ENCODE results near the gene PF4V1.

Gene PF4V1

DNA sequence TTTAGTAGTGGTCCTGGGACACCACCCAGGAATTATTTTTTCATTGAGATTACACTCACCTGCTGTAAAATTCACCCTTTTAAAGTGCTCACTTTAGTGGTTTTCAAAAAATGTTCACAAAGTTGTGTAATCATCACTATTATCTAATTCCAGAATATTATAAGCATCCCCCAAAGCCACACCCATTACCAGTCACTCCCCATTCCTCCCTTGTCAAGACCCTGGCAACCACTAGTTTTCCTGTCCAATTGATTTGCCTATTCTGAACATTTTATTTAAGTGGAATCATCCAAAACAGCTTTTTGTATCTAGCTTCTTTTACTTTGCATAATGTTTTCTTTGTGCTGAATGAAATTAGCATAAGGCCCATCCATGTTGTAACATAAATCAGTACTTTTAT is 29.3 kb upstream of the PF4V1 start:
- H3K27ac ChIP-seq (ENCODE audit: extremely low read depth, low read depth, low read length) = no peak overlapping the region
- no peaks in the 10 kb centered on the region for H3K9me3 ChIP-seq (ENCODE audit: control insufficient read depth, insufficient read depth, low read depth, low read length)

DNA sequence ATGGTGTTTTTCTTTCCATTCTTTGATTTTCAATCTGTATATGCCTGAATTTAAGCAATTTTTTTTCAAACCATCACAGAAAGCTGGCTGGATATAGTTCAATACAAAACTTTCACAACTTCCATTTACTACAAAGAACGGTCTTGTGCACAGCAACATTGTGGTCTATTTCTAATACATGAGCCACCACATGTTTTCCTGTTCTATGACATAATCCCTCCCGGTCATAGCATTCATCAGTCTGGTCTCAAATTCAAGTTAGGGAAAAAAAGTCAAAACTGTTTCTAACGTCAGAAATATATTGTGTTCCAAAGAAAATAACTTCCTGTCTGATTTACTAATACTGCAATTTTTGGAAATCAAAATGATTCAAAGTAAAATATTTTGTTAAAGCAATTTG is 24.1 kb upstream of the PF4V1 start:
- no peaks in the 10 kb centered on the region for H3K4me1 ChIP-seq (ENCODE audit: control insufficient read depth, insufficient read depth, low read length)
- CTCF ChIA-PET = interaction anchor here (0.7 kb wide), 1 partner anchor 18 kb away, joined by 3 read pairs; no protein-coding TSS in a partner anchor
- H3K4me3 ChIP-seq (ENCODE audit: low read depth, low read length) = no peak overlapping the region
- H3K27ac ChIP-seq (ENCODE audit: extremely low read depth, low read depth, low read length) = no peak overlapping the region
- POLR2A ChIA-PET = no interaction called here
- H3K9me3 ChIP-seq (ENCODE audit: control insufficient read depth, insufficient read depth, low read depth, low read length) = no peaks in the 10 kb centered on the region
- TF ChIP-seq YY1 (tag by site-specific recombination; IDR thresholded peaks at IDR 0.05) (no peak), ZFP3 (tag by site-specific recombination; IDR thresholded peaks at IDR 0.05; ENCODE audit: low read depth) (no peak), HOXA7 (CRISPR knock-in tag; IDR thresholded peaks at IDR 0.05; ENCODE audit: borderline replicate concordance) (no peak), ZNF175 (tag by site-specific recombination; IDR thresholded peaks at IDR 0.05) (no peak), ZNF843 (tag by site-specific recombination; IDR thresholded peaks at IDR 0.05) (no peak), TCF7L2 (IDR thresholded peaks at IDR 0.05; ENCODE audit: borderline replicate concordance, low read depth, low read length) (no peak)
- TF ChIP-seq, protein P1, sequence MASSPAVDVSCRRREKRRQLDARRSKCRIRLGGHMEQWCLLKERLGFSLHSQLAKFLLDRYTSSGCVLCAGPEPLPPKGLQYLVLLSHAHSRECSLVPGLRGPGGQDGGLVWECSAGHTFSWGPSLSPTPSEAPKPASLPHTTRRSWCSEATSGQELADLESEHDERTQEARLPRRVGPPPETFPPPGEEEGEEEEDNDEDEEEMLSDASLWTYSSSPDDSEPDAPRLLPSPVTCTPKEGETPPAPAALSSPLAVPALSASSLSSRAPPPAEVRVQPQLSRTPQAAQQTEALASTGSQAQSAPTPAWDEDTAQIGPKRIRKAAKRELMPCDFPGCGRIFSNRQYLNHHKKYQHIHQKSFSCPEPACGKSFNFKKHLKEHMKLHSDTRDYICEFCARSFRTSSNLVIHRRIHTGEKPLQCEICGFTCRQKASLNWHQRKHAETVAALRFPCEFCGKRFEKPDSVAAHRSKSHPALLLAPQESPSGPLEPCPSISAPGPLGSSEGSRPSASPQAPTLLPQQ (tag by site-specific recombination; IDR thresholded peaks at IDR 0.05) = no peak
- TF ChIP-seq, protein P2, sequence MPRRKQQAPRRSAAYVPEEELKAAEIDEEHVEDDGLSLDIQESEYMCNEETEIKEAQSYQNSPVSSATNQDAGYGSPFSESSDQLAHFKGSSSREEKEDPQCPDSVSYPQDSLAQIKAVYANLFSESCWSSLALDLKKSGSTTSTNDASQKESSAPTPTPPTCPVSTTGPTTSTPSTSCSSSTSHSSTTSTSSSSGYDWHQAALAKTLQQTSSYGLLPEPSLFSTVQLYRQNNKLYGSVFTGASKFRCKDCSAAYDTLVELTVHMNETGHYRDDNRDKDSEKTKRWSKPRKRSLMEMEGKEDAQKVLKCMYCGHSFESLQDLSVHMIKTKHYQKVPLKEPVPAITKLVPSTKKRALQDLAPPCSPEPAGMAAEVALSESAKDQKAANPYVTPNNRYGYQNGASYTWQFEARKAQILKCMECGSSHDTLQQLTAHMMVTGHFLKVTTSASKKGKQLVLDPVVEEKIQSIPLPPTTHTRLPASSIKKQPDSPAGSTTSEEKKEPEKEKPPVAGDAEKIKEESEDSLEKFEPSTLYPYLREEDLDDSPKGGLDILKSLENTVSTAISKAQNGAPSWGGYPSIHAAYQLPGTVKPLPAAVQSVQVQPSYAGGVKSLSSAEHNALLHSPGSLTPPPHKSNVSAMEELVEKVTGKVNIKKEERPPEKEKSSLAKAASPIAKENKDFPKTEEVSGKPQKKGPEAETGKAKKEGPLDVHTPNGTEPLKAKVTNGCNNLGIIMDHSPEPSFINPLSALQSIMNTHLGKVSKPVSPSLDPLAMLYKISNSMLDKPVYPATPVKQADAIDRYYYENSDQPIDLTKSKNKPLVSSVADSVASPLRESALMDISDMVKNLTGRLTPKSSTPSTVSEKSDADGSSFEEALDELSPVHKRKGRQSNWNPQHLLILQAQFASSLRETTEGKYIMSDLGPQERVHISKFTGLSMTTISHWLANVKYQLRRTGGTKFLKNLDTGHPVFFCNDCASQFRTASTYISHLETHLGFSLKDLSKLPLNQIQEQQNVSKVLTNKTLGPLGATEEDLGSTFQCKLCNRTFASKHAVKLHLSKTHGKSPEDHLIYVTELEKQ (tag by site-specific recombination; IDR thresholded peaks at IDR 0.05; ENCODE audit: borderline replicate concordance) = no peak
- TF ChIP-seq, protein P3, sequence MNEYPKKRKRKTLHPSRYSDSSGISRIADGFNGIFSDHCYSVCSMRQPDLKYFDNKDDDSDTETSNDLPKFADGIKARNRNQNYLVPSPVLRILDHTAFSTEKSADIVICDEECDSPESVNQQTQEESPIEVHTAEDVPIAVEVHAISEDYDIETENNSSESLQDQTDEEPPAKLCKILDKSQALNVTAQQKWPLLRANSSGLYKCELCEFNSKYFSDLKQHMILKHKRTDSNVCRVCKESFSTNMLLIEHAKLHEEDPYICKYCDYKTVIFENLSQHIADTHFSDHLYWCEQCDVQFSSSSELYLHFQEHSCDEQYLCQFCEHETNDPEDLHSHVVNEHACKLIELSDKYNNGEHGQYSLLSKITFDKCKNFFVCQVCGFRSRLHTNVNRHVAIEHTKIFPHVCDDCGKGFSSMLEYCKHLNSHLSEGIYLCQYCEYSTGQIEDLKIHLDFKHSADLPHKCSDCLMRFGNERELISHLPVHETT (tag by site-specific recombination; IDR thresholded peaks at IDR 0.05) = no peak
- TF ChIP-seq, protein P4, sequence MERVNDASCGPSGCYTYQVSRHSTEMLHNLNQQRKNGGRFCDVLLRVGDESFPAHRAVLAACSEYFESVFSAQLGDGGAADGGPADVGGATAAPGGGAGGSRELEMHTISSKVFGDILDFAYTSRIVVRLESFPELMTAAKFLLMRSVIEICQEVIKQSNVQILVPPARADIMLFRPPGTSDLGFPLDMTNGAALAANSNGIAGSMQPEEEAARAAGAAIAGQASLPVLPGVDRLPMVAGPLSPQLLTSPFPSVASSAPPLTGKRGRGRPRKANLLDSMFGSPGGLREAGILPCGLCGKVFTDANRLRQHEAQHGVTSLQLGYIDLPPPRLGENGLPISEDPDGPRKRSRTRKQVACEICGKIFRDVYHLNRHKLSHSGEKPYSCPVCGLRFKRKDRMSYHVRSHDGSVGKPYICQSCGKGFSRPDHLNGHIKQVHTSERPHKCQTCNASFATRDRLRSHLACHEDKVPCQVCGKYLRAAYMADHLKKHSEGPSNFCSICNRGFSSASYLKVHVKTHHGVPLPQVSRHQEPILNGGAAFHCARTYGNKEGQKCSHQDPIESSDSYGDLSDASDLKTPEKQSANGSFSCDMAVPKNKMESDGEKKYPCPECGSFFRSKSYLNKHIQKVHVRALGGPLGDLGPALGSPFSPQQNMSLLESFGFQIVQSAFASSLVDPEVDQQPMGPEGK (tag by site-specific recombination; IDR thresholded peaks at IDR 0.05) = no peak
- no peaks in the 10 kb centered on the region for H3K36me3 ChIP-seq (ENCODE audit: control insufficient read depth in 2 of 2, insufficient read depth in 1 of 2, low read length in 2 of 2)

More for the DNA sequence above, 29.3 kb upstream of the PF4V1 start:
- TF ChIP-seq TCF7L2 (IDR thresholded peaks at IDR 0.05; ENCODE audit: borderline replicate concordance, low read depth, low read length) = no peak
- no peak for TF ChIP-seq ZNF629 (tag by site-specific recombination; IDR thresholded peaks at IDR 0.05)
- no peak for TF ChIP-seq ZNF169 (tag by site-specific recombination; IDR thresholded peaks at IDR 0.05)
- no peak for TF ChIP-seq ZNF510 (tag by site-specific recombination; IDR thresholded peaks at IDR 0.05; ENCODE audit: insufficient replicate concordance)
- TF ChIP-seq ZNF114 (tag by site-specific recombination; IDR thresholded peaks at IDR 0.05) = no peak
- no peak for TF ChIP-seq ZNF791 (tag by site-specific recombination; IDR thresholded peaks at IDR 0.05)
- TF ChIP-seq ZXDB (tag by site-specific recombination; IDR thresholded peaks at IDR 0.05) = no peak
- TF ChIP-seq ZFP3 (tag by site-specific recombination; IDR thresholded peaks at IDR 0.05; ENCODE audit: low read depth) = no peak
- TF ChIP-seq ZSCAN16 (tag by site-specific recombination; IDR thresholded peaks at IDR 0.05) = no peak
- TF ChIP-seq ZNF558 (tag by site-specific recombination; IDR thresholded peaks at IDR 0.05) = no peak
- no peak for TF ChIP-seq ZNF350 (tag by site-specific recombination; IDR thresholded peaks at IDR 0.05)
- no peak for TF ChIP-seq BCL11B (tag by site-specific recombination; IDR thresholded peaks at IDR 0.05; ENCODE audit: low read depth)
- TF ChIP-seq ZNF157 (tag by site-specific recombination; IDR thresholded peaks at IDR 0.05) = no peak
- no peak for TF ChIP-seq ZNF37A (tag by site-specific recombination; IDR thresholded peaks at IDR 0.05)
- TF ChIP-seq, protein P5, sequence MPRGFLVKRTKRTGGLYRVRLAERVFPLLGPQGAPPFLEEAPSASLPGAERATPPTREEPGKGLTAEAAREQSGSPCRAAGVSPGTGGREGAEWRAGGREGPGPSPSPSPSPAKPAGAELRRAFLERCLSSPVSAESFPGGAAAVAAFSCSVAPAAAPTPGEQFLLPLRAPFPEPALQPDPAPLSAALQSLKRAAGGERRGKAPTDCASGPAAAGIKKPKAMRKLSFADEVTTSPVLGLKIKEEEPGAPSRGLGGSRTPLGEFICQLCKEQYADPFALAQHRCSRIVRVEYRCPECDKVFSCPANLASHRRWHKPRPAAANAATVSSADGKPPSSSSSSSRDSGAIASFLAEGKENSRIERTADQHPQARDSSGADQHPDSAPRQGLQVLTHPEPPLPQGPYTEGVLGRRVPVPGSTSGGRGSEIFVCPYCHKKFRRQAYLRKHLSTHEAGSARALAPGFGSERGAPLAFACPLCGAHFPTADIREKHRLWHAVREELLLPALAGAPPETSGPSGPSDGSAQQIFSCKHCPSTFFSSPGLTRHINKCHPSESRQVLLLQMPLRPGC (tag by site-specific recombination; IDR thresholded peaks at IDR 0.05) = no peak
- TF ChIP-seq SCRT2 (tag by site-specific recombination; IDR thresholded peaks at IDR 0.05) = no peak
- TF ChIP-seq ZSCAN23 (tag by site-specific recombination; IDR thresholded peaks at IDR 0.05) = no peak
- TF ChIP-seq PRDM1 (tag by site-specific recombination; IDR thresholded peaks at IDR 0.05) = no peak
- TF ChIP-seq ZNF561 (tag by site-specific recombination; IDR thresholded peaks at IDR 0.05; ENCODE audit: borderline replicate concordance) = no peak
- Histone ChIP-seq H3K4me1 (ENCODE audit: control insufficient read depth, insufficient read depth, low read length) (no peaks in the 10 kb centered on the region), H3K4me3 (ENCODE audit: low read depth, low read length) (no peak overlapping the region), H3K36me3 (ENCODE audit: control insufficient read depth in 2 of 2, insufficient read depth in 1 of 2, low read length in 2 of 2) (no peaks in the 10 kb centered on the region)
- POLR2A ChIA-PET = no interaction called here
- CTCF ChIA-PET = interaction anchor here (0.6 kb wide), 1 partner anchor 70 kb away, joined by 3 read pairs; no protein-coding TSS in a partner anchor
